Lower leg skin (tissue), 3 donors: Measurements from ENCODE around the gene HIP1.

ENCODE experiments used
- CTCF ChIP-seq, 3 donors: fragments of 450-650 bp; IDR thresholded peaks; one replicate each; pipeline ENCODE4 v1.5.1; 2016; ENCODE audit warnings: antibody characterized with exemption in 3 of 3, mild to moderate bottlenecking in 3 of 3, moderate library complexity in 2 of 3
- POLR2A ChIP-seq, 2 donors: fragments of 450-650 bp; IDR thresholded peaks; one replicate each; pipeline ENCODE4 v1.6.1; 2016 to 2017; ENCODE audit warnings: antibody characterized with exemption in 2 of 2, mild to moderate bottlenecking in 1 of 2, moderate library complexity in 1 of 2

DNA sequence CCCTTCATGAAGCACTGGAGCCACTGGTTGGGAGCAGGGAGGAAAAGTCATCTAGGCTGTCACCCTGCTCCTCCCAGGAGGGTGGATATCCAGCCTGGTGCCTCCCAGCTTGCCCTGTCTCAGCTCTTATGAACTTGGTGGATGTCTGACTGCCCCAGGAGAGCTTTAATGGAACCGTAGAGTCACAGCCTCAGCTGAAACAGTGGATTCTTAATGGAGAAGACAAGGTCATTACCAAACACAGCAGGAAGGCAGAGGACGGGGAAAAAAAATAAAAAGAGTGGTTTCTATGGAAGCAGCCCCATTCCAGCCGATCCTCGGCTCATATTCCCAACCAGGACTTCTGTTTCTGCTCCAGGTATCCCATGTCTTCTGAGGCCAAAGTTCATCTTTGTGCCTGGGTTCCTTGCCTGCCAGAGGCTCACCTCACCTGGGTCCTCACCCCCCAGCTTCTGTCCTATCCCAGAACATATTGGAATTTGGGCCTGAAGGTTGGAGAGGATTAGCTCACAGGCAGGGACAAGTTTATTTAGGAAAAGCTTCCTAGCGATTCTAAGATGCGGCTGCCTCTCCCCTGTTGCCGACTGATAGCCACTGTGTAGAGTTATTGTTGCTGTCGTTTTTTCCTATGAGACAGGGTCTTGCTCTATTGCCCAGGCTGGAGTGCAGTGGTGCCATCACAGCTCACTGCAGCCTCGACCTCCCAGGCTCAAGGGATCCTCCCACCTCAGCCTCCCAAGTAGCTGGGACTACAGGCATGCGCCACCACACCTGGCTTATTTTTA is 17.7 kb upstream of the HIP1 start:
- no peak for TF ChIP-seq POLR2A (IDR thresholded peaks at IDR 0.05)
- no peak for TF ChIP-seq CTCF (IDR thresholded peaks at IDR 0.05)
